ENCODE data around the gene ACTL8.

The ACTL8 gene

GRCh38 chr1:17790383-17791054, 35.4 kb downstream of the ACTL8 start:
- no peaks in the 10 kb centered on the region for H3K79me2 ChIP-seq (ENCODE audit: control insufficient read depth, insufficient read depth, low read length, unreplicated experiment)
- no peaks in the 10 kb centered on the region for H3K36me3 ChIP-seq (ENCODE audit: insufficient read depth, low read length)
- H3K27ac ChIP-seq (ENCODE audit: low read depth, low read length), result no peak overlapping the region
- peaks cover 26% of the 10 kb centered on the region; the same call in 1 of the 2 replicates for H3K27me3 ChIP-seq (ENCODE audit: insufficient read depth, low read length)
- no peak overlapping the region for H2AFZ ChIP-seq (ENCODE audit: low read length, unreplicated experiment)
- H3K4me1 ChIP-seq (ENCODE audit: control insufficient read depth, insufficient read depth, low read length, unreplicated experiment), result no peaks in the 10 kb centered on the region
- H3K4me3 ChIP-seq (ENCODE audit: low read depth, low read length), result no peak overlapping the region

- Histone ChIP-seq H3K27ac (ENCODE audit: low read depth, low read length) (no peak overlapping the region), H2AFZ (ENCODE audit: low read length, unreplicated experiment) (no peak overlapping the region)
Observed at GRCh38 chr1:17791055-17791390, 35.9 kb downstream of the ACTL8 start.

DNA sequence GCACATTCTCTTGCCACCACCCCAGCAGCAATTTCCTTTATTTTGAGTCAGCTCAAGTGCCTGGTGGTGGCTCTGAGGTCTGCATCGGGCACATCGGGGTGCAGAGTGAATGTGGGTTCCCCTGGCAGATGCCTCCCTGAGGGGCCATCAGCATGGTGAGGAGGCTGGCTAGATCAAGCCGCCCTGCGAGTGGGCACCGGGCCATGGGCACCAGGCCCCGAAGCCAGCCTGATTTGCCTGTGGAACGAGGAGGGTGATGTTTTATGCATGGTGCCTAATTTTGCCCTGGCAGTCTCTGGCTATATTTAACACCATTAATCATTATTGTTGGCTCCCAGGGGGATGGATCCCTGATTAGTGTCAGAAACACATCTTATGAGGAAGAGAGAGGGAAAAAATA, 36.3 kb downstream of the ACTL8 start:
- no peaks in the 10 kb centered on the region for H3K36me3 ChIP-seq (ENCODE audit: insufficient read depth, low read length)
- no peak overlapping the region for H3K4me3 ChIP-seq (ENCODE audit: low read depth, low read length)
- peaks cover 23% of the 10 kb centered on the region; the same call in 1 of the 2 replicates for H3K27me3 ChIP-seq (ENCODE audit: insufficient read depth, low read length)
- no peaks in the 10 kb centered on the region for H3K79me2 ChIP-seq (ENCODE audit: control insufficient read depth, insufficient read depth, low read length, unreplicated experiment)
- H3K4me1 ChIP-seq (ENCODE audit: control insufficient read depth, insufficient read depth, low read length, unreplicated experiment), result no peaks in the 10 kb centered on the region
- no peak overlapping the region for H3K27ac ChIP-seq (ENCODE audit: low read depth, low read length)
- H2AFZ ChIP-seq (ENCODE audit: low read length, unreplicated experiment), result no peak overlapping the region

More at GRCh38 chr1:17791055-17791390, 35.9 kb downstream of the ACTL8 start:
- H3K27me3 ChIP-seq (ENCODE audit: insufficient read depth, low read length), result peaks cover 23% of the 10 kb centered on the region; the same call in 1 of the 2 replicates
- no peaks in the 10 kb centered on the region for H3K36me3 ChIP-seq (ENCODE audit: insufficient read depth, low read length)
- no peak overlapping the region for H3K4me3 ChIP-seq (ENCODE audit: low read depth, low read length)
- H3K4me1 ChIP-seq (ENCODE audit: control insufficient read depth, insufficient read depth, low read length, unreplicated experiment), result no peaks in the 10 kb centered on the region
- H3K79me2 ChIP-seq (ENCODE audit: control insufficient read depth, insufficient read depth, low read length, unreplicated experiment), result no peaks in the 10 kb centered on the region

DNA sequence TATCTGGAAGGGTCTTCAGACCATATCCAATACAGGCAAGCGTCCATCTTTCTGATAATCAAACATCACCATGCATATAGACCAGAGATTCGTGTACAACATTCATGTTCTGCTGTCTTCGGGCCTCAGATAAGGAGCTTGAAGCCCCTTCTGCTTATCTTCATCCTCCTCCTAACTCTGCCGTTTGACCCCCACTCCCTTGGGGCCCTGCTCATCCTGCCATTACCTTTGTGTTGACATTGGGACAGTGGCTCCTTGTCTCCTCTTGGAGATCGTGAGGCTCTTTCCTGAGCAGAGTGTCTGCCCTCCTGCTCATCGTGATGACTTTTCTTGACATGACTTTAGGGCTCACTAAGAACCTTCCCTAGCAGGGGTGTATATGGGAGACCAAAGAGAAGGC, 37.3 kb downstream of the ACTL8 start:
- Histone ChIP-seq H3K4me1 (ENCODE audit: control insufficient read depth, insufficient read depth, low read length, unreplicated experiment) (no peaks in the 10 kb centered on the region), H3K36me3 (ENCODE audit: insufficient read depth, low read length) (no peaks in the 10 kb centered on the region), H2AFZ (ENCODE audit: low read length, unreplicated experiment) (no peak overlapping the region), H3K79me2 (ENCODE audit: control insufficient read depth, insufficient read depth, low read length, unreplicated experiment) (no peaks in the 10 kb centered on the region), H3K27me3 (ENCODE audit: insufficient read depth, low read length) (peaks cover 23% of the 10 kb centered on the region; the same call in 1 of the 2 replicates), H3K27ac (ENCODE audit: low read depth, low read length) (no peak overlapping the region), H3K4me3 (ENCODE audit: low read depth, low read length) (no peak overlapping the region)

GRCh38 chr1:17795081-17795809, 40.1 kb downstream of the ACTL8 start:
- Histone ChIP-seq H2AFZ (ENCODE audit: low read length, unreplicated experiment) (no peak overlapping the region), H3K27me3 (ENCODE audit: insufficient read depth, low read length) (peaks cover 23% of the 10 kb centered on the region; the same call in 1 of the 2 replicates), H3K4me3 (ENCODE audit: low read depth, low read length) (no peak overlapping the region)

DNA sequence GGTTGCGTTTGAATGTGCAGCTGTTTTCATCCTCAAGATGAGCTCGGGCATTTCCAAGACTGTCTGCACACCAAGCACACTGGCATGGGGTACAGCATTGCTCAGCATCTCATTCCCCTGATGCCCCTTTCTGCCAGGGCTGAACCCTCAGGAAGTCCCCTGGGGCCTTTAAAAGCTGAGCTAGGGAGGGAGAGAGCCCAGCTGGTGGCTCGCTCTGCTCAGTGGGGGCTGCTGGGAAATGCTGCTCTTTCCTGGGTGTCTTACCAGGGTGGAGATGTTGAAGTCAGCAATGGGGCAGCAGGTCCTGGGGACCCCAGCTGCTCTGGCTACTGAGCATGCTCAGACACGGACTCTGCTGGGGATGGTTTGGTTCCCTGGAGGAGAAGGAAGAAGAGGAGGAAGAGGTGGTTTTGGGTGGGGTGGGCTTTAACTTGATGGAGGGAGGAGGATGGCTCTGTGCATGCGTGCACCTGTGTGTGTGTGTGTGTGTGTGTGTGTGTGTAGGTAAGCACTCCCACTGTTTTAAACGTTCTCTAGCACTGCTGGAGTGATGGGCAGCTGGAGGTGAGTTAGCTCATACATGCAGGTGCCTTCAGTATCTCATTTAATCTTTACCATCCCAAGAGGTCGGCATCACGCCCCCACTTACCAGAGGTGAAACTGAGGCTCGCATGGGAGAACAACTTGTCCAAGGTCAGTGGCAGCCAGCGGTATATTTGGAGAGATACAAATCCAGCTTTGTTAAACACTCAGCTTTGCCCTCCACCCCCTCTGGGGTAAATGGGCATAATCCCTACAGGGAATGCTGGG, 40.9 kb downstream of the ACTL8 start:
- H3K36me3 ChIP-seq (ENCODE audit: insufficient read depth, low read length), result no peaks in the 10 kb centered on the region
- no peak overlapping the region for H3K27ac ChIP-seq (ENCODE audit: low read depth, low read length)
- no peak overlapping the region for H3K4me3 ChIP-seq (ENCODE audit: low read depth, low read length)
- no peaks in the 10 kb centered on the region for H3K79me2 ChIP-seq (ENCODE audit: control insufficient read depth, insufficient read depth, low read length, unreplicated experiment)
- H2AFZ ChIP-seq (ENCODE audit: low read length, unreplicated experiment), result no peak overlapping the region
- H3K4me1 ChIP-seq (ENCODE audit: control insufficient read depth, insufficient read depth, low read length, unreplicated experiment), result no peaks in the 10 kb centered on the region
- peaks cover 23% of the 10 kb centered on the region; the same call in 1 of the 2 replicates for H3K27me3 ChIP-seq (ENCODE audit: insufficient read depth, low read length)

More at GRCh38 chr1:17795081-17795809, 40.1 kb downstream of the ACTL8 start:
- no peak overlapping the region for H3K27ac ChIP-seq (ENCODE audit: low read depth, low read length)
- H3K4me1 ChIP-seq (ENCODE audit: control insufficient read depth, insufficient read depth, low read length, unreplicated experiment), result no peaks in the 10 kb centered on the region
- H3K36me3 ChIP-seq (ENCODE audit: insufficient read depth, low read length), result no peaks in the 10 kb centered on the region
- no peaks in the 10 kb centered on the region for H3K79me2 ChIP-seq (ENCODE audit: control insufficient read depth, insufficient read depth, low read length, unreplicated experiment)

- Histone ChIP-seq H3K79me2 (ENCODE audit: control insufficient read depth, insufficient read depth, low read length, unreplicated experiment) (no peaks in the 10 kb centered on the region), H2AFZ (ENCODE audit: low read length, unreplicated experiment) (no peak overlapping the region), H3K27ac (ENCODE audit: low read depth, low read length) (no peak overlapping the region), H3K4me3 (ENCODE audit: low read depth, low read length) (no peak overlapping the region), H3K36me3 (ENCODE audit: insufficient read depth, low read length) (no peaks in the 10 kb centered on the region), H3K27me3 (ENCODE audit: insufficient read depth, low read length) (peaks cover 13% of the 10 kb centered on the region; the same call in 1 of the 2 replicates), H3K4me1 (ENCODE audit: control insufficient read depth, insufficient read depth, low read length, unreplicated experiment) (peaks cover 5% of the 10 kb centered on the region)
Observed at GRCh38 chr1:17797478-17797877, 42.3 kb downstream of the ACTL8 start.

DNA sequence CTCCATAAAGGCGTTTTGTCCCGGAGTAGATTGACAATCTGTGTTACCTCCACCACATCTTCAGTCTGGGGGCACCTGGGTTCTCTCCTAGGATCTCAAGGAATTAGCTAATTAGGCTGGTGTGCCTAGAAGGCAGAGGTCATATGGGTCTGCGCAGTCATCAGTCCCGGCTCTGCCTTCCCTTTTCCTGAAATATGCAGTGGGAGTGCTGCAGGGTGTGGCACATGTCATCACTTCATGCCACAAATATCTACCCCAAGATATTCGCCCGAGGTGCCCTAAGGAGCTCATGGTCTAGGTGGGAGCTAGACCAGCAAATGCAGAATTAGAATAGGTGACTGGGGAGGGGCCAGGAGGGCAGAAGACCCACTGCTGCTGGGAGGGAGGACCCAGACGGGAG, 42.9 kb downstream of the ACTL8 start:
- Histone ChIP-seq H2AFZ (ENCODE audit: low read length, unreplicated experiment) (no peak overlapping the region), H3K27ac (ENCODE audit: low read depth, low read length) (no peak overlapping the region), H3K4me3 (ENCODE audit: low read depth, low read length) (no peak overlapping the region), H3K36me3 (ENCODE audit: insufficient read depth, low read length) (no peaks in the 10 kb centered on the region), H3K79me2 (ENCODE audit: control insufficient read depth, insufficient read depth, low read length, unreplicated experiment) (no peaks in the 10 kb centered on the region), H3K4me1 (ENCODE audit: control insufficient read depth, insufficient read depth, low read length, unreplicated experiment) (peaks cover 5% of the 10 kb centered on the region), H3K27me3 (ENCODE audit: insufficient read depth, low read length) (peaks cover 10% of the 10 kb centered on the region; the same call in 1 of the 2 replicates)

- Histone ChIP-seq H3K27ac (ENCODE audit: low read depth, low read length) (no peak overlapping the region), H3K4me1 (ENCODE audit: control insufficient read depth, insufficient read depth, low read length, unreplicated experiment) (peaks cover 5% of the 10 kb centered on the region), H2AFZ (ENCODE audit: low read length, unreplicated experiment) (no peak overlapping the region), H3K4me3 (ENCODE audit: low read depth, low read length) (no peak overlapping the region), H3K79me2 (ENCODE audit: control insufficient read depth, insufficient read depth, low read length, unreplicated experiment) (no peaks in the 10 kb centered on the region), H3K27me3 (ENCODE audit: insufficient read depth, low read length) (peaks cover 6% of the 10 kb centered on the region; the same call in 1 of the 2 replicates), H3K36me3 (ENCODE audit: insufficient read depth, low read length) (no peaks in the 10 kb centered on the region)
Observed at GRCh38 chr1:17798799-17799382, 43.8 kb downstream of the ACTL8 start.

DNA sequence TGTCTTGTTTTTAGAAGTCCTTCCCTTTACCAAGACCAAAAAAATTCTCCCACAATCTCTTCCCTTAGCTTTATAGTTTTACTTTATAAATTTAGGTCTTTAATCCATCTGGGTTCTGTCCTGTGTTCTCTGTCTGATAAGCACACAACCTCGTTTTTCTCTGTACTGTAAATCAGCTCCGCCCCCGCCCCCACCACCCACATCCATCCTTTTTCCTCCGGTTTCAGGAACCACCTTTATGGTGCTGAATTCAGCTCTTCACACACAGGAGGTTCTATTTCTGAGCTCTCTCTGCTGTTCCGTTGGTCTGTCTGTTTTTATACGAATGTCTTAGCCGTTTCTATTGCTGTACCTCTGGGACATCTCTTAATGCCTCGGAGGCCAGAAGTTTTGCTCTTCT, 44.5 kb downstream of the ACTL8 start:
- H3K4me1 ChIP-seq (ENCODE audit: control insufficient read depth, insufficient read depth, low read length, unreplicated experiment), result peaks cover 5% of the 10 kb centered on the region
- no peak overlapping the region for H3K4me3 ChIP-seq (ENCODE audit: low read depth, low read length)
- peaks cover 5% of the 10 kb centered on the region; the same call in 1 of the 2 replicates for H3K27me3 ChIP-seq (ENCODE audit: insufficient read depth, low read length)
- H3K79me2 ChIP-seq (ENCODE audit: control insufficient read depth, insufficient read depth, low read length, unreplicated experiment), result no peaks in the 10 kb centered on the region
- no peaks in the 10 kb centered on the region for H3K36me3 ChIP-seq (ENCODE audit: insufficient read depth, low read length)
- no peak overlapping the region for H2AFZ ChIP-seq (ENCODE audit: low read length, unreplicated experiment)
- H3K27ac ChIP-seq (ENCODE audit: low read depth, low read length), result no peak overlapping the region

Data from ACC112 (cell line).